K562 (cell line): ENCODE measurements around the gene KCNQ2. TPM values are rescaled to one million over a fixed set of nuclear protein-coding genes. Genes with fewer than 3 reads are reported as not detected.
A peak's percentile ranks its signal among the peaks of the same experiment; 100 is the strongest.

Experiments
- ATAC-seq: fragments of 200-7000 bp; cut with Tn5 transposase; 3 replicates; pipeline ENCODE4 v1.9.1; 2020; ENCODE audit warnings: moderate library complexity
- BruUV-seq: library from RNA; stranded (reverse); fragments of 400-500 nt; replicated peaks from 2 replicates; lab custom pipeline; 2021; lab: Mats Ljungman, UMichigan
- CTCF ChIA-PET: fragments of 300-600 bp; formaldehyde crosslinking; extraction: SDS; loops from one replicate; lab custom pipeline; 2021; ENCODE audit warnings: low intra/inter-chr PET ratio; lab: Yijun Ruan, JAX
- POLR2A ChIA-PET: fragments of 300-600, 350-650 bp; sonication (Branson Sonifier 250); formaldehyde crosslinking; extraction: SDS; loops from one replicate; lab custom pipeline; 2021; ENCODE audit warnings: antibody characterized with exemption, inconsistent platforms; lab: Yijun Ruan, JAX
- DNase-seq, 4 experiments: peaks; one replicate each; pipeline versions ENCODE4 v3.0.0 to v3.0.0-alpha.2; 2011 to 2018; ENCODE audit warnings: low spot score in 3 of 4, mixed read lengths in 3 of 4; ENCODE audit errors: extremely low read depth in 1 of 4
- FAIRE-seq: peaks from 2 replicates; lab custom pipeline; 2011; peaks lifted over from hg19 to GRCh38; lab: Jason Lieb, UNC
- H2AFZ ChIP-seq: 2 replicates; pipeline ENCODE4 v1.6.0; 2011; ENCODE audit warnings: low read depth, low read length, control low read depth, inconsistent platforms
- H3K27ac ChIP-seq: fragments of 200-600 bp; 3 replicates; pipeline ENCODE4 v1.8.0; 2011; ENCODE audit warnings: low read depth, mild to moderate bottlenecking, control low read depth, inconsistent platforms, low read length, moderate library complexity, mixed read lengths; ENCODE audit errors: extremely low read depth
- H3K27me3 ChIP-seq, 2 experiments: fragments of 300-600 bp in 1 of 2; 2 replicates in 1 of 2; 3 replicates in 1 of 2; pipeline versions ENCODE4 v1.6.0 to v1.8.0; 2011; ENCODE audit warnings: inconsistent platforms in 2 of 2, low read length in 2 of 2, mild to moderate bottlenecking in 1 of 2, mixed read lengths in 1 of 2, moderate library complexity in 1 of 2; ENCODE audit not compliant: control insufficient read depth in 2 of 2, insufficient read depth in 2 of 2
- H3K36me3 ChIP-seq: fragments of 300-600 bp; 3 replicates; pipeline ENCODE4 v1.8.0; 2011; ENCODE audit warnings: mild to moderate bottlenecking, low read length, inconsistent platforms; ENCODE audit not compliant: control insufficient read depth, insufficient read depth
- H3K4me1 ChIP-seq, 2 experiments: fragments of 200-600 bp in 1 of 2; replicated peaks in 1 of 2; 2 replicates in 1 of 2; 3 replicates in 1 of 2; pipeline versions ENCODE4 v1.5.1 to v1.8.0; 2011; ENCODE audit warnings: inconsistent platforms in 2 of 2, low read length in 2 of 2, mild to moderate bottlenecking in 1 of 2, mixed read lengths in 1 of 2, moderate library complexity in 1 of 2; ENCODE audit not compliant: control insufficient read depth in 2 of 2, insufficient read depth in 2 of 2
- H3K4me2 ChIP-seq: 2 replicates; pipeline ENCODE4 v1.6.1; 2011; ENCODE audit warnings: low read length, control low read depth, inconsistent platforms, mixed read lengths; ENCODE audit not compliant: insufficient read depth
- H3K4me3 ChIP-seq: fragments of 200-600 bp; sonication (generic), shearing (Covaris generic); 2 replicates; pipeline ENCODE4 v1.5.1; 2016; ENCODE audit warnings: control low read depth, inconsistent platforms
- H3K79me2 ChIP-seq: fragments of 200-600 bp; 3 replicates; pipeline ENCODE4 v1.8.0; 2011; ENCODE audit warnings: low read length, inconsistent platforms; ENCODE audit not compliant: control insufficient read depth, insufficient read depth
- H3K9ac ChIP-seq, 2 experiments: 2 replicates each; pipeline versions ENCODE4 v1.6.0 to v1.6.1; 2011; ENCODE audit warnings: low read depth in 2 of 2, low read length in 2 of 2, control low read depth in 1 of 2, inconsistent platforms in 1 of 2, mild to moderate bottlenecking in 1 of 2, mixed read lengths in 1 of 2; ENCODE audit not compliant: insufficient read depth in 1 of 2
- H3K9me1 ChIP-seq: one replicate; pipeline ENCODE4 v1.6.0; 2011; ENCODE audit warnings: inconsistent platforms, mild to moderate bottlenecking, low read length, moderate library complexity; ENCODE audit not compliant: control insufficient read depth, insufficient read depth
- H3K9me3 ChIP-seq: replicated peaks from 2 replicates; pipeline ENCODE4 v1.5.1; 2011; ENCODE audit warnings: low read depth, low read length, inconsistent platforms; ENCODE audit not compliant: control insufficient read depth, insufficient read depth
- H4K20me1 ChIP-seq: replicated peaks from 2 replicates; pipeline ENCODE4 v1.6.1; 2011; ENCODE audit warnings: low read length, inconsistent platforms, mixed read lengths; ENCODE audit not compliant: control insufficient read depth, insufficient read depth
- ATF3 ChIP-seq, 2 experiments: fragments of 450-650 bp in 1 of 2; sonication (generic) in 1 of 2; formaldehyde crosslinking in 1 of 2; IDR thresholded peaks in 1 of 2; conservative IDR thresholded peaks in 1 of 2; 2 replicates each; pipeline versions ENCODE4 v1.6.1 to v1.8.1; 2016 to 2023; ENCODE audit warnings: mild to moderate bottlenecking in 2 of 2, moderate library complexity in 2 of 2, inconsistent platforms in 1 of 2, missing genetic modification reagents in 1 of 2
- CTCF ChIP-seq, 3 experiments: IDR thresholded peaks in 2 of 3; conservative IDR thresholded peaks in 1 of 3; 2 replicates each; pipeline ENCODE4 v1.5.1; 2011 to 2012; ENCODE audit warnings: low read length in 3 of 3, mild to moderate bottlenecking in 3 of 3, control low read depth in 2 of 3, improper control_type of control experiment in 1 of 3, inconsistent platforms in 1 of 3, low read depth in 1 of 3, mixed read lengths in 1 of 3, moderate library complexity in 1 of 3; ENCODE audit not compliant: insufficient read depth in 2 of 3
- DIDO1 ChIP-seq: fragments of 450-650 bp; IDR thresholded peaks from 2 replicates; pipeline ENCODE4 v1.6.1; 2016; ENCODE audit warnings: low read depth, missing biosample characterization, missing genetic modification characterization
- DPF2 ChIP-seq: fragments of 450-650 bp; IDR thresholded peaks from 2 replicates; pipeline ENCODE4 v1.6.1; 2016
- JUNB ChIP-seq: fragments of 450-650 bp; formaldehyde crosslinking; conservative IDR thresholded peaks from 2 replicates; pipeline ENCODE4 v1.4.0; 2020; ENCODE audit warnings: mild to moderate bottlenecking
- MCM5 ChIP-seq: fragments of 450-650 bp; IDR thresholded peaks from 2 replicates; pipeline ENCODE4 v1.6.1; 2016; ENCODE audit warnings: low read depth
- NFRKB ChIP-seq: fragments of 450-650 bp; IDR thresholded peaks from 2 replicates; pipeline ENCODE4 v1.6.1; 2016; ENCODE audit warnings: low read depth
- SUPT5H ChIP-seq: fragments of 450-650 bp; IDR thresholded peaks from 2 replicates; pipeline ENCODE4 v1.6.1; 2016
- TCFL5 ChIP-seq: fragments of 250-450 bp; sonication (Bioruptor Pico); conservative IDR thresholded peaks from 2 replicates; pipeline ENCODE4 v1.6.1; 2021; ENCODE audit warnings: mild to moderate bottlenecking, moderate library complexity, matching md5 sums
- ZNF277 ChIP-seq: fragments of 250-450 bp; sonication (Bioruptor Pico); IDR thresholded peaks from 2 replicates; pipeline ENCODE4 v1.8.0; 2022; ENCODE audit warnings: inconsistent platforms, mild to moderate bottlenecking, moderate library complexity, borderline replicate concordance
- WGBS: fragments of 100-300 bp; shearing (Covaris generic); methylation state at CpG from one replicate; pipeline ENCODE4 v1.1.6; 2016; ENCODE audit warnings: low coverage, mixed read lengths; ENCODE audit not compliant: insufficient coverage; ENCODE audit errors: missing lambda C conversion rate; 5-methylcytosine and 5-hydroxymethylcytosine counted together
- in situ Hi-C: fragments of 300-500 bp; cut with MboI; formaldehyde crosslinking; loops from 4 replicates; pipeline ENCODE4 v1.15.0; 2018; ENCODE audit warnings: inconsistent platforms, mixed read lengths
- intact Hi-C: fragments of 100-400 bp; cut with micrococcal nuclease; formaldehyde crosslinking; loops from 2 replicates; pipeline ENCODE4 v1.14.2; 2022
- polyA plus RNA-seq, 8 experiments: library from polyadenylated mRNA; depleted of rRNA in 4 of 8; stranded (reverse) in 5 of 8; unstranded in 3 of 8; fragments of >200 nt; fragmentation: Nextera tagmentation in 2 of 8; fragmentation: Illumina TruSeq in 1 of 8; extraction: Ambion mirVana in 2 of 8; extraction: Trizol in 1 of 8; gene quantifications; 2 replicates each; pipeline versions ENCODE4 v1.2.1 to v1.2.3, GENCODE V29; 2011 to 2014; ENCODE audit warnings: inconsistent platforms in 1 of 8, missing spikeins in 1 of 8
- total RNA-seq, 7 experiments: library from RNA; depleted of rRNA in 6 of 7; stranded (reverse); fragments of >200 nt in 6 of 7; fragmentation: Illumina TruSeq in 2 of 7; extraction: Trizol in 2 of 7; gene quantifications; 2 replicates each; pipeline versions ENCODE4 v1.2.1 to v1.2.3, GENCODE V29; 2011 to 2021; ENCODE audit warnings: low replicate concordance in 1 of 7

Gene KCNQ2
- total and polyA plus RNA-seq, 9 of the 15 experiments (the other 6 are each of a cell fraction or from before 2014, with no cell fraction given), result 0.13 to 0.16 TPM; not detected in 7

GRCh38 chr20:63469713-63470101 is 2.7 kb downstream of the KCNQ2 start:
- Histone ChIP-seq H4K20me1 (peaks cover 19% of the 10 kb centered on the region), H3K9me1 (no peaks in the 10 kb centered on the region), H3K79me2 (no peaks in the 10 kb centered on the region), H3K9me3 (no peaks in the 10 kb centered on the region), H3K36me3 (no peaks in the 10 kb centered on the region), H3K27ac (no peak overlapping the region), H3K9ac (no peak overlapping the region), H3K4me1 (peaks cover 0 to 42% of the 10 kb centered on the region in 2 experiments; a peak in 2 of 5 replicates), H2AFZ (no peak overlapping the region), H3K4me3 (no peak overlapping the region), H3K4me2 (no peak overlapping the region), H3K27me3 (peaks cover 41 to 87% of the 10 kb centered on the region in 2 experiments)
- intact Hi-C loops (no loop called here), in situ Hi-C loops (no loop called here)
- ATAC-seq (no peak), FAIRE-seq (no peak), DNase-seq (no peak)
- 1% methylated on average over 12 of the region's 13 CpGs for WGBS
- POLR2A ChIA-PET, result interaction anchor here (0.7 kb wide), 1 partner anchor 13 kb away, joined by 4 read pairs; no protein-coding TSS in a partner anchor
- TF ChIP-seq DIDO1 (tag) (no peak), MCM5 (no peak)
- no TSS peak for BruUV-seq
- CTCF ChIA-PET, result no interaction called here

GRCh38 chr20:63469019-63469712 is 3.3 kb downstream of the KCNQ2 start:
- DNase-seq (no peak), ATAC-seq (peak; percentile 29), FAIRE-seq (no peak)
- Histone ChIP-seq H3K79me2 (no peaks in the 10 kb centered on the region), H4K20me1 (peaks cover 19% of the 10 kb centered on the region), H3K4me3 (no peak overlapping the region), H3K36me3 (no peaks in the 10 kb centered on the region), H3K9ac (no peak overlapping the region), H3K27me3 (peaks cover 43 to 87% of the 10 kb centered on the region in 2 experiments), H3K4me2 (no peak overlapping the region), H3K9me1 (no peaks in the 10 kb centered on the region), H3K9me3 (no peaks in the 10 kb centered on the region), H3K4me1 (peaks cover 0 to 42% of the 10 kb centered on the region in 2 experiments; a peak in 2 of 5 replicates), H2AFZ (no peak overlapping the region), H3K27ac (no peak overlapping the region)
- WGBS, result 4% methylated on average over 21 of the region's 22 CpGs
- no TSS peak for BruUV-seq
- POLR2A ChIA-PET, result interaction anchor here (1.0 kb wide), 1 partner anchor 76 kb away, joined by 4 read pairs; no protein-coding TSS in a partner anchor
- CTCF ChIA-PET, result no interaction called here
- intact Hi-C loops (no loop called here), in situ Hi-C loops (no loop called here)
- TF ChIP-seq SUPT5H (no peak), DPF2 (no peak), ATF3 (IDR thresholded peaks at IDR 0.05) (no peak), ATF3 (CRISPR knock-in tag; conservative IDR thresholded peaks at IDR 0.05) (no peak), CTCF (IDR thresholded peaks at IDR 0.05 in 2 of 3, conservative IDR thresholded peaks at IDR 0.05 in 1 of 3; ENCODE audit: insufficient read depth in 2 of 3, low read depth in 1 of 3, low read length in 3 of 3) (no peak), JUNB (CRISPR knock-in tag) (no peak), TCFL5 (CRISPR knock-in tag) (no peak), NFRKB (no peak), ZNF277 (CRISPR knock-in tag) (no peak)
